ENCODE measurements around the gene GPR132. TPM values are rescaled to one million over a fixed set of nuclear protein-coding genes. Genes with fewer than 3 reads are reported as not detected.

The GPR132 gene
- total and polyA plus RNA-seq, 2 of the 13 experiments (the other 11 are each of a cell fraction or from before 2014, with no cell fraction given): not detected

DNA sequence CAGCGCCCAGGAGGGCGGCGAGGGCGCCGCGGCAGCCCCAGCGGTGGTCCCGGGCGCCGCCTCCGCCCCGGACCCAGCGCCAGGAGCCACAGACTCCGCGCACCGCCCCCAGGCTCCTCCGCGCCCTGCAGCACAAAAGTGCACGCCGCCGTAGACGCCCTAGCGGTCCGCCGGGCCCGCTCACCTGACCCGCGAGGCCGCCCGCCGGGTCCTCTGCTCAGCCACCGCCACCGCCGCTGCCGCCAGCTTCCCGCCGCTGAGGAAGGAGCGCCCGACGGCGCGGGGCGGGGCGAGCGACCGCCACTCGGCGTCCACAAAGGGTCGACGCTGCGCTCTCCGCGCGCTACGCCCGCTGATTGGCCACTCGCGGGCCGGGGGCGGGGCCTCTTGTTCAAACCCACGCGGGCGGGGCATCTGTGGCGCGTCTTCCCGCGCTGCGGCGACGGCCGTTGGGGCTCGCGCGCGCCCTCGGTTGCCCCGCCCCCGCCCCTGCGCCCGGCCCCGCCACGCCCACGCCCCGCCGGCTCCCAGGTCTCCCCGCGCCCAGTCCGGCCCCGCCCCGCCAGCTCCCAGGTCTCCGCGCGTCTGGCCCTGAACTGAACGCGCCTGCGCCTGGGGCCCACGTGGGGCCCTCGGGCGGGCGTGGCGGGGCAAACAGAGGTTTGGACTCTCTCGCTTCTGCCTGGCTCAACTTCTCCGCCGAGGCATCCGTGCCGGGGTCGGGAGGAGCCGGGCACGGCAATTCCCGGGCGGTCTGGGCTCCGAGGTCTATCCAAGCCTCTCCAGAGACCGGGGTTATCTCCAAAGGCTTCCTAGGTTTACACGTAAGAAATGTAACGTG lies 44.2 kb downstream of the GPR132 start, which contains the start of gene CDCA4 (continued):
- TF ChIP-seq, protein P1, sequence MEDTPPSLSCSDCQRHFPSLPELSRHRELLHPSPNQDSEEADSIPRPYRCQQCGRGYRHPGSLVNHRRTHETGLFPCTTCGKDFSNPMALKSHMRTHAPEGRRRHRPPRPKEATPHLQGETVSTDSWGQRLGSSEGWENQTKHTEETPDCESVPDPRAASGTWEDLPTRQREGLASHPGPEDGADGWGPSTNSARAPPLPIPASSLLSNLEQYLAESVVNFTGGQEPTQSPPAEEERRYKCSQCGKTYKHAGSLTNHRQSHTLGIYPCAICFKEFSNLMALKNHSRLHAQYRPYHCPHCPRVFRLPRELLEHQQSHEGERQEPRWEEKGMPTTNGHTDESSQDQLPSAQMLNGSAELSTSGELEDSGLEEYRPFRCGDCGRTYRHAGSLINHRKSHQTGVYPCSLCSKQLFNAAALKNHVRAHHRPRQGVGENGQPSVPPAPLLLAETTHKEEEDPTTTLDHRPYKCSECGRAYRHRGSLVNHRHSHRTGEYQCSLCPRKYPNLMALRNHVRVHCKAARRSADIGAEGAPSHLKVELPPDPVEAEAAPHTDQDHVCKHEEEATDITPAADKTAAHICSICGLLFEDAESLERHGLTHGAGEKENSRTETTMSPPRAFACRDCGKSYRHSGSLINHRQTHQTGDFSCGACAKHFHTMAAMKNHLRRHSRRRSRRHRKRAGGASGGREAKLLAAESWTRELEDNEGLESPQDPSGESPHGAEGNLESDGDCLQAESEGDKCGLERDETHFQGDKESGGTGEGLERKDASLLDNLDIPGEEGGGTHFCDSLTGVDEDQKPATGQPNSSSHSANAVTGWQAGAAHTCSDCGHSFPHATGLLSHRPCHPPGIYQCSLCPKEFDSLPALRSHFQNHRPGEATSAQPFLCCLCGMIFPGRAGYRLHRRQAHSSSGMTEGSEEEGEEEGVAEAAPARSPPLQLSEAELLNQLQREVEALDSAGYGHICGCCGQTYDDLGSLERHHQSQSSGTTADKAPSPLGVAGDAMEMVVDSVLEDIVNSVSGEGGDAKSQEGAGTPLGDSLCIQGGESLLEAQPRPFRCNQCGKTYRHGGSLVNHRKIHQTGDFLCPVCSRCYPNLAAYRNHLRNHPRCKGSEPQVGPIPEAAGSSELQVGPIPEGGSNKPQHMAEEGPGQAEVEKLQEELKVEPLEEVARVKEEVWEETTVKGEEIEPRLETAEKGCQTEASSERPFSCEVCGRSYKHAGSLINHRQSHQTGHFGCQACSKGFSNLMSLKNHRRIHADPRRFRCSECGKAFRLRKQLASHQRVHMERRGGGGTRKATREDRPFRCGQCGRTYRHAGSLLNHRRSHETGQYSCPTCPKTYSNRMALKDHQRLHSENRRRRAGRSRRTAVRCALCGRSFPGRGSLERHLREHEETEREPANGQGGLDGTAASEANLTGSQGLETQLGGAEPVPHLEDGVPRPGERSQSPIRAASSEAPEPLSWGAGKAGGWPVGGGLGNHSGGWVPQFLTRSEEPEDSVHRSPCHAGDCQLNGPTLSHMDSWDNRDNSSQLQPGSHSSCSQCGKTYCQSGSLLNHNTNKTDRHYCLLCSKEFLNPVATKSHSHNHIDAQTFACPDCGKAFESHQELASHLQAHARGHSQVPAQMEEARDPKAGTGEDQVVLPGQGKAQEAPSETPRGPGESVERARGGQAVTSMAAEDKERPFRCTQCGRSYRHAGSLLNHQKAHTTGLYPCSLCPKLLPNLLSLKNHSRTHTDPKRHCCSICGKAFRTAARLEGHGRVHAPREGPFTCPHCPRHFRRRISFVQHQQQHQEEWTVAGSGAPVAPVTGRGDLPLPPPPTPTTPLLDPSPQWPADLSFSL (CRISPR knock-in tag; IDR thresholded peaks at IDR 0.05): no peak
- TF ChIP-seq ZNF775 (CRISPR knock-in tag; IDR thresholded peaks at IDR 0.05; ENCODE audit: borderline replicate concordance) (no peak), SIN3B (IDR thresholded peaks at IDR 0.05; ENCODE audit: low read length) (no peak), ZSCAN20 (CRISPR knock-in tag; IDR thresholded peaks at IDR 0.05; ENCODE audit: borderline replicate concordance) (peak; percentile 29; the same call in 1 of the 2 replicates), ZNF501 (CRISPR knock-in tag; IDR thresholded peaks at IDR 0.05) (peak; percentile 73), ZNF816 (CRISPR knock-in tag; IDR thresholded peaks at IDR 0.05; ENCODE audit: borderline replicate concordance) (peak; percentile 78; the same call in 1 of the 2 replicates), PAX8 (CRISPR knock-in tag; IDR thresholded peaks at IDR 0.05; ENCODE audit: borderline replicate concordance) (no peak; the same call in 1 of the 2 replicates), KMT2A (CRISPR knock-in tag; IDR thresholded peaks at IDR 0.05) (no peak), KLF15 (CRISPR knock-in tag; IDR thresholded peaks at IDR 0.05; ENCODE audit: borderline replicate concordance) (no peak), TBX3 (IDR thresholded peaks at IDR 0.05; ENCODE audit: borderline replicate concordance) (no peak), ZNF460 (CRISPR knock-in tag; IDR thresholded peaks at IDR 0.05; ENCODE audit: borderline replicate concordance) (no peak), YEATS2 (CRISPR knock-in tag; IDR thresholded peaks at IDR 0.05; ENCODE audit: borderline replicate concordance) (peak; percentile 58; the same call in 1 of the 2 replicates), MEIS1 (CRISPR knock-in tag; IDR thresholded peaks at IDR 0.05; ENCODE audit: borderline replicate concordance) (peak; percentile 80; the same call in 1 of the 2 replicates), HOXA3 (CRISPR knock-in tag; IDR thresholded peaks at IDR 0.05) (peak; percentile 41)
- TF ChIP-seq, protein P2, sequence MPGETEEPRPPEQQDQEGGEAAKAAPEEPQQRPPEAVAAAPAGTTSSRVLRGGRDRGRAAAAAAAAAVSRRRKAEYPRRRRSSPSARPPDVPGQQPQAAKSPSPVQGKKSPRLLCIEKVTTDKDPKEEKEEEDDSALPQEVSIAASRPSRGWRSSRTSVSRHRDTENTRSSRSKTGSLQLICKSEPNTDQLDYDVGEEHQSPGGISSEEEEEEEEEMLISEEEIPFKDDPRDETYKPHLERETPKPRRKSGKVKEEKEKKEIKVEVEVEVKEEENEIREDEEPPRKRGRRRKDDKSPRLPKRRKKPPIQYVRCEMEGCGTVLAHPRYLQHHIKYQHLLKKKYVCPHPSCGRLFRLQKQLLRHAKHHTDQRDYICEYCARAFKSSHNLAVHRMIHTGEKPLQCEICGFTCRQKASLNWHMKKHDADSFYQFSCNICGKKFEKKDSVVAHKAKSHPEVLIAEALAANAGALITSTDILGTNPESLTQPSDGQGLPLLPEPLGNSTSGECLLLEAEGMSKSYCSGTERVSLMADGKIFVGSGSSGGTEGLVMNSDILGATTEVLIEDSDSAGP (CRISPR knock-in tag; IDR thresholded peaks at IDR 0.05; ENCODE audit: borderline replicate concordance): no peak
- TF ChIP-seq, protein P3, sequence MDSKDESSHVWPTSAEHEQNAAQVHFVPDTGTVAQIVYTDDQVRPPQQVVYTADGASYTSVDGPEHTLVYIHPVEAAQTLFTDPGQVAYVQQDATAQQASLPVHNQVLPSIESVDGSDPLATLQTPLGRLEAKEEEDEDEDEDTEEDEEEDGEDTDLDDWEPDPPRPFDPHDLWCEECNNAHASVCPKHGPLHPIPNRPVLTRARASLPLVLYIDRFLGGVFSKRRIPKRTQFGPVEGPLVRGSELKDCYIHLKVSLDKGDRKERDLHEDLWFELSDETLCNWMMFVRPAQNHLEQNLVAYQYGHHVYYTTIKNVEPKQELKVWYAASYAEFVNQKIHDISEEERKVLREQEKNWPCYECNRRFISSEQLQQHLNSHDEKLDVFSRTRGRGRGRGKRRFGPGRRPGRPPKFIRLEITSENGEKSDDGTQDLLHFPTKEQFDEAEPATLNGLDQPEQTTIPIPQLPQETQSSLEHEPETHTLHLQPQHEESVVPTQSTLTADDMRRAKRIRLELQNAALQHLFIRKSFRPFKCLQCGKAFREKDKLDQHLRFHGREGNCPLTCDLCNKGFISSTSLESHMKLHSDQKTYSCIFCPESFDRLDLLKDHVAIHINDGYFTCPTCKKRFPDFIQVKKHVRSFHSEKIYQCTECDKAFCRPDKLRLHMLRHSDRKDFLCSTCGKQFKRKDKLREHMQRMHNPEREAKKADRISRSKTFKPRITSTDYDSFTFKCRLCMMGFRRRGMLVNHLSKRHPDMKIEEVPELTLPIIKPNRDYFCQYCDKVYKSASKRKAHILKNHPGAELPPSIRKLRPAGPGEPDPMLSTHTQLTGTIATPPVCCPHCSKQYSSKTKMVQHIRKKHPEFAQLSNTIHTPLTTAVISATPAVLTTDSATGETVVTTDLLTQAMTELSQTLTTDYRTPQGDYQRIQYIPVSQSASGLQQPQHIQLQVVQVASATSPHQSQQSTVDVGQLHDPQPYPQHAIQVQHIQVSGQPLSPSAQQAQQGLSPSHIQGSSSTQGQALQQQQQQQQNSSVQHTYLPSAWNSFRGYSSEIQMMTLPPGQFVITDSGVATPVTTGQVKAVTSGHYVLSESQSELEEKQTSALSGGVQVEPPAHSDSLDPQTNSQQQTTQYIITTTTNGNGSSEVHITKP (CRISPR knock-in tag; IDR thresholded peaks at IDR 0.05; ENCODE audit: low read depth): no peak

Data from HepG2 (cell line).